HG03469 (cell line): ENCODE results near the gene TESMIN.

Source experiments
- ATAC-seq: cut with Tn5 transposase; IDR thresholded peaks from one replicate; pipeline ENCODE4 v1.9.1; 2021; ENCODE audit warnings: mild to moderate bottlenecking, moderate library complexity, moderate number of reproducible peaks; ENCODE audit not compliant: unreplicated experiment

TESMIN gene

DNA sequence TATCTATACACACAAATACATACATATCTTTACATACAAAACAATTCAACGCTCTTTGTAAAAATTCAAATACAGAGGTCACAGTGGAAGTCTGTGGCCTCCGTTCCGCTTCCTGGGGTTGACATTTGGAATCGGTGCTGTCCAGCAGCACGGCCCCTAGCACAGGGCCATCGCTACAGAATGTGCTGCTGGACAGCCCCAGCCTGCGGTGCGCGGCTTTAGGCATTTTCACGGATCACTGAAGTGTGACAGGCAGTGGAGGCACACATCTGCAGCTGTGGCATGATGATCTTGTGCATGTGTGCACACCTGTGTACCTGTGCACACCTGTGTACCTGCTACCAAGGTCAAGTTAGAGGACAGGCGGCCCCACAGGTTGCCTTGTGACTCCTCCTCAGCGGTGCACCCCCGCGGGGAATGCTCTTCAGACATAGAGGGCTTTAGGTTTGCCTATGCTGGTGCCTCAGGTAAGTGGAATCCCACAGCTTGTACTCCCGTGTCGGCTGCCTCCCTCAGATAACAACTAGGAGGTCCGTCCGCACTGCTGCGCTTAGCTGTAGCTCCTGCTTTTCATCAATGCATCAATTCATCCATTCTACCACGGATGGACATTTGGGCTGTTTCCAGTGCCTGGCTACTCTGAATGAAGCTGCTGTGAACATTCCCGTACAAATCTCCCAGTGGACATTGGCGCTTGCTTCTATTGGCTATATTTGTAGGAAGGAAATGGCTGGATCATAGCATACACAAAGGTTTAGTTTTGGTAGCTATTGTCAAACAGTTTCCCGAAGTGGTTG lies 37.1 kb downstream of the TESMIN start:
- ATAC-seq, result no peak

DNA sequence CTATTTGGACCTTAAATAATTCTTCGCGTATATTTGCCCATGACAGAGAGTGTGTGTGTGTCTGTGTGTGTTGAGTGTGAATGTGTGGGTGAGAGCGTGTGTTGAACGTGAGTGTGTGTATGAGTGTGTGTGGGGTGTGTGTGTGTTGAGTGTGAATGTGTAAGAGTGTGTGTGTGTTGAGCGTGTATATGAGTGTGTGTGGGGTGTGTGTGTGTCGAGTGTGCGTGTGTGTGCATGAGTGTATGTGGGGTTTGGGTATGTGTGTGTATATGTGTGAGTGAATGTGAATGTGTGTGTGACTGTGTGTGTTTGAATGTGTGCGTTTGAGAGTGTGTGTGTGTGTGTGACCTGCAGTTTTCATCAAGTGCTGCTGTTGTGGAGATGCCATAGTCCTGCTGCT lies 40.2 kb downstream of the TESMIN start:
- ATAC-seq, result no peak

- ATAC-seq, result no peak
These were observed 40.9 kb downstream of the TESMIN start for GRCh38 chr11:68710409-68710808.

DNA sequence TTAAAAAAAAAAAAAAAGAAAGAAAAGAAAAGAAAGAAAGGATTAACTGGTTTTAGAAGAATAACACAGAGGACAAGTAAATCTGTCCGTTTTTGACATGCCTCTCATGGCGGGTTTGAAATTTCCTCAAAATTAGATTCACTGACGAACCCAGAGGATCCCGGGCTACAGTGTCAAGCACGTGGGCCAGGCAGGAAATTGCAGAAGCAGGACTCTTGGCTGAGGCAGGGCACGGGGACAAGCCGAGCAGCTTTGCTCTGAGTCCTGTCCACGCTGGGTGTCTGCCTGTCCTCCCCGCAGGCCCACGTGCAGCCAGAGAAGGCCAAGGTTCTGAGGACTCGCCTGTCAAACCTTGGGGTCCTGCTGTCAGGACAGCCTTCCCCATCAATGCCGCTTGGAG lies 42.3 kb downstream of the TESMIN start:
- ATAC-seq, result no peak

GRCh38 chr11:68707527-68707926 lies 43.8 kb downstream of the TESMIN start:
- no peak for ATAC-seq

DNA sequence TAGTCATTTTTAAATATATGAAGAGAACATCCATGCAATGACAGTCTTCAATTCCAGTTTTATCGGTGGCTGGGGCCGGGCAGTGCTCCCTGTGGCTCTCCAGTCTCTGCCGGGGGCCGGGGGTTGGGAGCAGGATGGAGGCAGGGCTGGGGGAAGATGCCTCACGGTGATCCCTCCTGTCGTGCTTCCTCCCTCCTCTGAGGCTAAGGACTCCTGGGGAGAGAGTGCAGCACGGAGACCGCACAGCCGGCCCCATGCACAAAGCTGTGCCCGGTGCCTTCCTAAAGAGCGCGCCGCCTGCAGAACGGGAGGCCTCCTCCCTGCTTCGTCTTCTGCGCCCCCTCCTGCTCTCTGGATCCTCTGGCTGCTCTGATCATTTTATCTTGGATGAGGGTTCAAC lies 46.4 kb downstream of the TESMIN start:
- no peak for ATAC-seq

- no peak for ATAC-seq
These were observed 52.3 kb downstream of the TESMIN start for GRCh38 chr11:68698993-68699392.

- no peak for ATAC-seq
These were observed 55.8 kb downstream of the TESMIN start for GRCh38 chr11:68695531-68695930.

DNA sequence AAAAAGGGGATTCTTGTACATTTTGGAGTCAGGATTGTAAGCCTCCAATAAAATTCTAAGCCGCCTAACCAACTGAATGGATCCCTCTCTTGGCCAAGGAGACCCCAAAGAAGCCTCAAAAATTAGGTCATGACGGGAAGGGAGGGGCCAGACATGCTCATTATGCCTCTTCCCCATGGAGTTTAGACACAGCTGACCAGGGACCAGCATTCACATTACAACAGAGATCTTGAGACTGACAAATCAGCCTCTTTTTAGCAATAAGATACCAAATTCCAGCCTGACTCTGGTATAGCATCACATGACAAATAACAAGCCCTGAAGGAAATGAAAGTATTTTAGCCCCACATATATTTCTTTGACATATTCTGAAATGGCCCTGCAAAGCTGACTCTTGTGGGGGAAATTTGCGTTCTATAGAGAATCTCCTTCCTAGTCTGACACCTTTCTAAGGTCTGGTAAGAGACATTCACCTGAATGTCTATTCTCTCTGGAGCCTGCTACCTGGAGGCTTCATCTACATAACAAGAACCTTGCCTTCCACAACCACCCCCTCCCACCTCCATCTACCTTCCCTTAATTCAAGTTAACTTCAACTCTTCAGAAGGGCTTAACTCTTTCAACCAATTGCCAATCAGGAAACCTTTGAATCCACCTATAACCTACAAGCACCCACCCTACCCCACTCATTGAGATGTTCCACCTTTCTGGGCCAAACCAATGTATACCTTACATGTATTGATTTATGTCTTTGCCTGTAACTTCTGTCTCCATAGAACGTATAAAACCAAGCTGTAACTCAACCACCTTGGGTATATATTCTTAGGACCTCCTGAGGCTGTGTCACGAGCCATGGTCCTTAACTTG lies 56.7 kb downstream of the TESMIN start:
- no peak for ATAC-seq

GRCh38 chr11:68693484-68693882 lies 57.8 kb downstream of the TESMIN start:
- no peak for ATAC-seq

GRCh38 chr11:68692871-68693483 lies 58.3 kb downstream of the TESMIN start:
- no peak for ATAC-seq

DNA sequence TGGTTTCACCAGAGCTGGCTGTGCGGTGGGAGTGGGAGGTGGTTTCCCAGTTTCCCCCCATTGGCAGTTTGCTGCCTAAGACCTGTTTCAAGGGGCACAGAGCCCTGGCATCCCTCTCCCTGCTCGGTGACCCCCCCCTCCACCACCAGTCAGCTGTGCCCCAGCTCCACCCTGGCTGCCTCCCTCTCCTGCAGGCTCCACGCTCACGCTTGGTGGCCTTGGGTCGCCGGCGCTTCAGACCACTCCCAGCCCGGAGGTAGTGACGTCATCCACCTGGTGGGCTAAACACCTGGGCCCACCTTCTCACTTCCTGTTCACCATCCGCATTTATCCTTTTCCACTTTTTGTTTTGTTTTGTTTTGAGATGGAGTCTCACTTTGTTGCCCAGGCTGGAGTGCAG lies 59.2 kb downstream of the TESMIN start:
- no peak for ATAC-seq

DNA sequence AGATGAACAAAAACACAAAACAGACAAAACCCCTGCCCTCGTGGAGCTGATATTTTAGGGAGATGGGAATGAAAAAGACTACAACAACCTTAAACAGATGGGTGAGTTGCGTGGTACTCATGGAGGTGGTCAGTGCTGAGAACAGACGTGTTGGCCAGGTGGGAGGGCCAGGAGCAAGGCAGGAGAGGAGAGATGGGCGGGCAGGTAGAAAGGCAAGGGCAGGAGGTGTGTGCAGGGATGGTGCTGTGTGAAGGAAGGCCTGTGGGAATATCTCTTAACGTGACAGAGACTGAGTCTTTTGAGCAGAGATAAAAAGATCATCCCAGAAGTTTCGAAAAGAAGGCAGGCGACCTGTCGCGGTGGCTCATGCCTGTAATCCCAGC lies 59.9 kb downstream of the TESMIN start:
- no peak for ATAC-seq

DNA sequence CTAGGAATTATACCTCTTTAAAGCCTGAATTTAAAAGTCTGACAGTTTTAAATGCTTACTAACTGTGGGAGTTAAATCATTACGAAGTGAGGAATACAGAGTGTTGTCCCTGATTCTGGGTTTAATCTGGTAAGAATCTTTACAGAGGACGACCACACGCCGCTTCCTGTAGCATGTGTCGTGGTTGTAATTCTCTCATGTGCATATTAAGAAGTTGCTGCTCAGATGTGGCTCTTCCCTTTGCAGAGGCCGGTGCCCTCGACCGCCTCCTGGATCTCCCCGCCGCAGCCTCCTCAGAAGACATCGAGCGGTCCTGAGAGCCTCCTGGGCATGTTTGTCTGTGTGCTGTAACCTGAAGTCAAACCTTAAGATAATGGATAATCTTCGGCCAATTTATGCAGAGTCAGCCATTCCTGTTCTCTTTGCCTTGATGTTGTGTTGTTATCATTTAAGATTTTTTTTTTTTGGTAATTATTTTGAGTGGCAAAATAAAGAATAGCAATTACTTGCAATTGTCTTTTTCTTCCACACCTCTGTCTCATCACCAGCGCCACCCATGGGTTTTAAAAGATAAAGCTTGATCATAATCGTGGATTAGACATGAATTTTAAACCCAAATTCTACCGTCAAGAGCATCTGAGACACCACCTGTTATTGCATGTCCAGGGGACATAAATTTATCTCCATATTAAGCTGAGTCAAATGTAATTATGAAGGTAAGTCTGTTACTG lies 60.5 kb downstream of the TESMIN start:
- ATAC-seq, result no peak

- ATAC-seq, result no peak
These were observed 61.3 kb downstream of the TESMIN start for GRCh38 chr11:68689737-68690625.

- no peak for ATAC-seq
These were observed 62.4 kb downstream of the TESMIN start for GRCh38 chr11:68688881-68689280.

- no peak for ATAC-seq
These were observed 63.3 kb downstream of the TESMIN start for GRCh38 chr11:68687986-68688385.

GRCh38 chr11:68687311-68687710 lies 64.0 kb downstream of the TESMIN start:
- ATAC-seq, result no peak

GRCh38 chr11:68686486-68686885 lies 64.8 kb downstream of the TESMIN start:
- no peak for ATAC-seq
